Keratinocyte (primary cell): ENCODE results near the gene GRM2. TPM values are rescaled to one million over a fixed set of nuclear protein-coding genes. Genes with fewer than 3 reads are reported as not detected.
"Not testable (repeated sequence)": the region's sequence is repeated elsewhere in the genome, so short reads cannot be mapped to it uniquely, and the experiment has no call there.

Experiments used
- DNase-seq: peaks from one replicate; pipeline ENCODE4 v3.0.0-alpha.2; 2011; ENCODE audit warnings: low read depth, missing footprints, low spot score
- FAIRE-seq: peaks from 2 replicates; lab custom pipeline; 2011; peaks lifted over from hg19 to GRCh38; lab: Jason Lieb, UNC
- H2AFZ ChIP-seq: 2 replicates; pipeline ENCODE4 v1.6.0; 2012; ENCODE audit warnings: low read length, control low read depth, inconsistent platforms; ENCODE audit not compliant: control insufficient read depth
- H3K27ac ChIP-seq: 2 replicates; pipeline ENCODE4 v1.5.1; 2011; ENCODE audit warnings: low read length; ENCODE audit not compliant: control insufficient read depth, insufficient read depth
- H3K27me3 ChIP-seq: 3 replicates; pipeline ENCODE4 v1.6.0; 2011; ENCODE audit warnings: low read length; ENCODE audit not compliant: control insufficient read depth, insufficient read depth; ENCODE audit errors: extremely low read depth
- H3K36me3 ChIP-seq, 2 experiments: 2 replicates in 1 of 2; 3 replicates in 1 of 2; pipeline ENCODE4 v1.5.1; 2011; ENCODE audit warnings: low read length in 2 of 2, mild to moderate bottlenecking in 1 of 2; ENCODE audit not compliant: control insufficient read depth in 2 of 2, insufficient read depth in 2 of 2; ENCODE audit errors: extremely low read depth in 1 of 2
- H3K4me1 ChIP-seq: 3 replicates; pipeline ENCODE4 v1.5.1; 2011; ENCODE audit warnings: low read length; ENCODE audit not compliant: control insufficient read depth, insufficient read depth; ENCODE audit errors: extremely low read depth
- H3K4me2 ChIP-seq: 3 replicates; pipeline ENCODE4 v1.6.0; 2011; ENCODE audit warnings: low read depth, low read length; ENCODE audit not compliant: control insufficient read depth, insufficient read depth; ENCODE audit errors: extremely low read depth
- H3K4me3 ChIP-seq, 3 experiments: fragments of 200-600 bp in 1 of 3; sonication (generic) in 1 of 3; 2 replicates in 2 of 3; 3 replicates in 1 of 3; pipeline ENCODE4 v1.5.1; 2011 to 2016; ENCODE audit warnings: low read length in 3 of 3, mild to moderate bottlenecking in 3 of 3, control low read depth in 2 of 3, inconsistent platforms in 1 of 3, low read depth in 1 of 3, mixed read lengths in 1 of 3, mixed run types in 1 of 3, moderate library complexity in 1 of 3; ENCODE audit not compliant: control insufficient read depth in 2 of 3, insufficient read depth in 2 of 3; ENCODE audit errors: extremely low read depth in 1 of 3
- H3K79me2 ChIP-seq: 2 replicates; pipeline ENCODE4 v1.6.0; 2012; ENCODE audit warnings: low read length; ENCODE audit not compliant: control insufficient read depth, insufficient read depth
- H3K9ac ChIP-seq: 3 replicates; pipeline ENCODE4 v1.6.0; 2011; ENCODE audit warnings: low read length; ENCODE audit not compliant: control insufficient read depth, insufficient read depth; ENCODE audit errors: extremely low read depth
- H3K9me1 ChIP-seq: 3 replicates; pipeline ENCODE4 v1.6.0; 2011; ENCODE audit warnings: low read length; ENCODE audit not compliant: control insufficient read depth, insufficient read depth; ENCODE audit errors: extremely low read depth
- H3K9me3 ChIP-seq: 2 replicates; pipeline ENCODE4 v1.5.1; 2012; ENCODE audit warnings: low read depth, low read length; ENCODE audit not compliant: control insufficient read depth
- H4K20me1 ChIP-seq: 3 replicates; pipeline ENCODE4 v1.6.0; 2011; ENCODE audit warnings: low read length; ENCODE audit not compliant: control insufficient read depth, insufficient read depth; ENCODE audit errors: extremely low read depth
- EZH2 ChIP-seq: IDR thresholded peaks from one replicate; pipeline ENCODE4 v1.6.1; 2012; ENCODE audit warnings: inconsistent platforms, mild to moderate bottlenecking, low read length, moderate library complexity
- dilution Hi-C: fragments of 300-500 bp; cut with MboI; formaldehyde crosslinking; loops from one replicate; pipeline ENCODE4 v1.7.0; 2020; ENCODE audit warnings: low sequenced_read_pairs; ENCODE audit not compliant: extremely low pct_ligation_motif_present
- polyA plus RNA-seq, 5 experiments: library from polyadenylated mRNA; depleted of rRNA in 3 of 5; stranded (reverse) in 3 of 5; stranded (forward) in 1 of 5; unstranded in 1 of 5; fragments of >200 nt; gene quantifications; 1 replicate in 1 of 5; 2 replicates in 3 of 5; 3 replicates in 1 of 5; pipeline versions ENCODE4 v1.2.1 to v1.2.3, GENCODE V29; 2011 to 2012; ENCODE audit warnings: missing spikeins in 2 of 5, low read depth in 1 of 5, low replicate concordance in 1 of 5
- TF ChIP-seq, protein P1 (sequence below), 3 experiments: IDR thresholded peaks in 1 of 3; conservative IDR thresholded peaks in 1 of 3; optimal IDR thresholded peaks in 1 of 3; 2 replicates in 2 of 3; 3 replicates in 1 of 3; pipeline versions ENCODE3 to v1.5.1; 2011; ENCODE audit warnings: low read length in 3 of 3, mild to moderate bottlenecking in 3 of 3, moderate library complexity in 2 of 3, control low read depth in 1 of 3, inconsistent platforms in 1 of 3; ENCODE audit not compliant: insufficient read depth in 2 of 3; ENCODE audit errors: extremely low read depth in 1 of 3

GRM2 gene
- polyA plus RNA-seq, 1 donor (not counting 4 experiments of a cell fraction or from before 2014, with no cell fraction given), result 0.07 TPM

DNA sequence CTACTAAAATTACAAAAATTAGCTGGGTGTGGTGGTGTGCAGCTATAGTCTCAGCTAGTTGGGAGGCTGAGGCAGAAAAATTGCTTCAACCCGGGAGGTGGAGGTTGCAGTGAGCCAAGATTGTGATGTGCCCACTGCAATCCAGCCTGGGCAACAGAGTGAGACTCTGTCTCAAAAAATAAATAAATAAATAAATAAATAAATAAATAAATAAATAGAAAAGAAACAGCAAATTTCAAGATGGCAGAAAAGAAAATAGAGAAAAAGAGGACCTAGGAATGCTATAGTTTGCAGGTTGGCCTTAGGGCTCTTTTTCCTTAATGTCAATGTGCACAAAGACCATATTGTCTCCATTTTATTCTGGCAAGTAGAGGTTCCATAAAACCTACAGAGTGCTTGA, 44.0 kb downstream of the GRM2 start:
- H3K79me2 ChIP-seq, result no peaks in the 10 kb centered on the region
- no peak overlapping the region for H3K4me3 ChIP-seq
- H3K9ac ChIP-seq, result no peak overlapping the region
- peaks cover 6% of the 10 kb centered on the region for H3K4me1 ChIP-seq
- FAIRE-seq, result no peak
- no peaks in the 10 kb centered on the region for H3K9me1 ChIP-seq
- TF ChIP-seq EZH2, result no peak
- TF ChIP-seq, protein P1, sequence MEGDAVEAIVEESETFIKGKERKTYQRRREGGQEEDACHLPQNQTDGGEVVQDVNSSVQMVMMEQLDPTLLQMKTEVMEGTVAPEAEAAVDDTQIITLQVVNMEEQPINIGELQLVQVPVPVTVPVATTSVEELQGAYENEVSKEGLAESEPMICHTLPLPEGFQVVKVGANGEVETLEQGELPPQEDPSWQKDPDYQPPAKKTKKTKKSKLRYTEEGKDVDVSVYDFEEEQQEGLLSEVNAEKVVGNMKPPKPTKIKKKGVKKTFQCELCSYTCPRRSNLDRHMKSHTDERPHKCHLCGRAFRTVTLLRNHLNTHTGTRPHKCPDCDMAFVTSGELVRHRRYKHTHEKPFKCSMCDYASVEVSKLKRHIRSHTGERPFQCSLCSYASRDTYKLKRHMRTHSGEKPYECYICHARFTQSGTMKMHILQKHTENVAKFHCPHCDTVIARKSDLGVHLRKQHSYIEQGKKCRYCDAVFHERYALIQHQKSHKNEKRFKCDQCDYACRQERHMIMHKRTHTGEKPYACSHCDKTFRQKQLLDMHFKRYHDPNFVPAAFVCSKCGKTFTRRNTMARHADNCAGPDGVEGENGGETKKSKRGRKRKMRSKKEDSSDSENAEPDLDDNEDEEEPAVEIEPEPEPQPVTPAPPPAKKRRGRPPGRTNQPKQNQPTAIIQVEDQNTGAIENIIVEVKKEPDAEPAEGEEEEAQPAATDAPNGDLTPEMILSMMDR (optimal IDR thresholded peaks at IDR 0.05 in 1 of 3, IDR thresholded peaks at IDR 0.05 in 1 of 3, conservative IDR thresholded peaks at IDR 0.05 in 1 of 3; ENCODE audit: extremely low read depth in 1 of 3, insufficient read depth in 2 of 3, low read length in 3 of 3), result no peak
- no peak for DNase-seq
- dilution Hi-C loops, result no loop called here
- no peak overlapping the region for H2AFZ ChIP-seq
- no peak overlapping the region for H3K27ac ChIP-seq
- no peaks in the 10 kb centered on the region for H3K36me3 ChIP-seq
- H3K4me2 ChIP-seq, result no peak overlapping the region
- H3K27me3 ChIP-seq, result no peaks in the 10 kb centered on the region
- no peaks in the 10 kb centered on the region for H4K20me1 ChIP-seq
- no peaks in the 10 kb centered on the region for H3K9me3 ChIP-seq

DNA sequence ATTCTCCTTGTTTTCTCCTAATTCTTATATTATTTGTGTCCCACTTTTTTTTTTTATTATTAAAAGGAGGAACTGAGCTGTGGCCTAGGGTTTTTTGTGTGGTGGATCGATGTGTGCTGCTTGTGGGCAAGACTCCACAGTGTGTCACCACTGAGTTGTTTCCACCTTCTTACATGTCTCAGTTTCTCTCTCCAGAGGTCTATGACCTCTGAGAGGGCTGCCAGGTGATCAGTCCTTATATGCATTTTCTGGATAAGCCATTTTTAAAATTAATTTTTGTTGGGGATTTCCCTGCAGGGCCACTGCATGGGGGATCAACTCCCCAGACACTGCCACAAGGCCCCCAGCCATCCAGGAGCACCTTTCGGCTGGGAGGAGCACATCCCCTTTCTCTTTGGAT, 44.4 kb downstream of the GRM2 start:
- no peak overlapping the region for H3K27ac ChIP-seq
- no peaks in the 10 kb centered on the region for H3K9me1 ChIP-seq
- dilution Hi-C loops, result no loop called here
- H3K36me3 ChIP-seq, result no peaks in the 10 kb centered on the region
- TF ChIP-seq, protein P1 (optimal IDR thresholded peaks at IDR 0.05 in 1 of 3, IDR thresholded peaks at IDR 0.05 in 1 of 3, conservative IDR thresholded peaks at IDR 0.05 in 1 of 3; ENCODE audit: extremely low read depth in 1 of 3, insufficient read depth in 2 of 3, low read length in 3 of 3), result no peak
- no peak for TF ChIP-seq EZH2
- DNase-seq, result no peak
- no peak for FAIRE-seq
- peaks cover 6% of the 10 kb centered on the region for H3K4me1 ChIP-seq
- H3K27me3 ChIP-seq, result no peaks in the 10 kb centered on the region
- H4K20me1 ChIP-seq, result no peaks in the 10 kb centered on the region
- H3K4me3 ChIP-seq, result no peak overlapping the region
- no peak overlapping the region for H2AFZ ChIP-seq
- no peak overlapping the region for H3K9ac ChIP-seq
- no peak overlapping the region for H3K4me2 ChIP-seq
- no peaks in the 10 kb centered on the region for H3K9me3 ChIP-seq
- H3K79me2 ChIP-seq, result no peaks in the 10 kb centered on the region

DNA sequence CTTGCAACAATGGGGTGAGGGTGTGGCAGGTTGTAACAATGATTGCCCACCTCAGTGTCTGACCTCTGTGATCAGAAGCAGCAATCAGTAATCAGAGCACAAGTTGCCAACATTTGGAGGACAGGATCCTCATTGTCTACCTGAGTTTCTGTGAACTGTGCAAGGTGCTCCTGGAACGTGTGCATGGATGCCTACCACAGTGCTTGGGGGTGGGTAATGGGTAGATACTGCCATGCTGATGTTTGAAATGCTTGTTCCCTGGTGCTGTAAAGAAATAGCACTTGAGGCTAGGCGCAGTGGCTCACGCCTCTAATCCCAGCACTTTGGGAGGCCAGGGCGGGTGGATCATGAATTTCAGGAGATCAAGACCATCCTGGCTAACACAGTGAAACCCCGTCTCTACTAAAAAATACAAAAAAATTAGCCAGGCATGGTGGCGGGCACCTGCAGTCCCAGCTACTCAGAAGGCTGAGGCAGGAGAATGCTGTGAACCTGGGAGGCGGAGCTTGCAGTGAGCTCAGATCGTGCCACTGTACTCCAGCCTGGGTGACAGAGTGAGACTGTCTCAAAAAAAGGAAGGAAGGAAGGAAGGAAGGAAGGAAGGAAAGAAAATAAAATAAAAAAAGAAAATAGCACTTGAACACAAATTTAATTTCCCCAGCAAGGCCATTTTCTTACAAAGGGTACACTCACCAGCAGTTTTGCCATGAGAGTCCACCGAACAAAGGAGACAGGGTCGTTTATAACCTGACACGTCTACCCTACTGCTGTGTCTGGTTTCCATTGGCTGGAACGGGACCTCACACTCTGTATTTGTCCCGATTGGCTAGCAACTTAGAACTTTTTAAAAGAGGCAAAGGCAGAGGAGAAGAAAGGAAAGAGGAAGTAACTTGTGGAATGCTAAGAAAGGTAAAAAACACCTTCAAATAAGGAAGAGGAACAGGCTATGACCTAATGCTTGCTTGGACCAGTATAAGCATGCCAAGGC, 47.2 kb downstream of the GRM2 start:
- H3K4me3 ChIP-seq, H3K9ac ChIP-seq, DNase-seq, H3K4me1 ChIP-seq, H3K27me3 ChIP-seq, H3K27ac ChIP-seq, H3K36me3 ChIP-seq, H3K9me1 ChIP-seq, dilution Hi-C loops, H3K79me2 ChIP-seq, H3K9me3 ChIP-seq, H4K20me1 ChIP-seq: not testable (repeated sequence)
- Histone ChIP-seq H3K4me2 (peak overlapping the region; percentile 40), H2AFZ (peak overlapping the region; percentile 54)
- peak; percentile 20 for FAIRE-seq
